Heart left ventricle (tissue), 16 donors: ENCODE results near the gene MSI2. TPM values are rescaled to one million over a fixed set of nuclear protein-coding genes. Genes with fewer than 3 reads are reported as not detected.

Experiments used
- ATAC-seq, 4 donors: fragments of 200-7000 bp; cut with Tn5 transposase; one replicate each; pipeline ENCODE4 v1.9.1; 2020 to 2022; ENCODE audit warnings: moderate library complexity in 4 of 4, mild to moderate bottlenecking in 3 of 4, moderate number of reproducible peaks in 1 of 4
- DNase-seq, 5 donors: peaks; one replicate each; pipeline ENCODE4 v3.0.0-alpha.2; 2020
- H3K27ac ChIP-seq, 12 donors: fragments of 200-600 bp; sonication (generic) in 4 of 12; one replicate each; pipeline versions ENCODE4 v1.5.0 to v1.8.0; 2016 to 2022; ENCODE audit warnings: mild to moderate bottlenecking in 2 of 12
- H3K27me3 ChIP-seq, 9 donors: fragments of 200-600 bp; sonication (generic) in 2 of 9; one replicate each; pipeline versions ENCODE4 v1.5.1 to v1.8.0; 2016 to 2022; ENCODE audit warnings: mild to moderate bottlenecking in 3 of 9
- H3K36me3 ChIP-seq, 9 donors: fragments of 200-600 bp; sonication (generic) in 2 of 9; one replicate each; pipeline versions ENCODE4 v1.5.0 to v1.8.0; 2018 to 2022; ENCODE audit warnings: mild to moderate bottlenecking in 2 of 9
- H3K4me1 ChIP-seq, 12 donors: fragments of 200-600 bp; sonication (generic) in 4 of 12; one replicate each; pipeline versions ENCODE4 v1.5.0 to v1.8.0; 2016 to 2022; ENCODE audit warnings: mild to moderate bottlenecking in 3 of 12
- H3K4me3 ChIP-seq, 12 donors: fragments of 200-600 bp; sonication (generic) in 4 of 12; one replicate each; pipeline versions ENCODE4 v1.5.0 to v1.8.0; 2017 to 2022; ENCODE audit warnings: mild to moderate bottlenecking in 9 of 12, moderate library complexity in 4 of 12
- H3K9me3 ChIP-seq, 12 donors: fragments of 200-600 bp; sonication (generic) in 4 of 12; one replicate each; pipeline versions ENCODE4 v1.5.0 to v1.8.0; 2016 to 2022; ENCODE audit warnings: mild to moderate bottlenecking in 1 of 12
- POLR2A ChIP-seq, 2 donors: fragments of 450-650 bp; IDR thresholded peaks; one replicate each; pipeline ENCODE4 v1.6.1; 2017; ENCODE audit warnings: antibody characterized with exemption in 2 of 2, mild to moderate bottlenecking in 2 of 2, moderate library complexity in 2 of 2
- WGBS, 4 donors: extraction: QIAGEN DNeasy Blood & Tissue Kit in 2 of 4; methylation state at CpG; one replicate each; pipeline versions ENCODE4 v1.1.5 to v1.1.7; 2013 to 2018; 5-methylcytosine and 5-hydroxymethylcytosine counted together
- intact Hi-C, 10 donors: fragments of 100-400 bp; cut with DNase I; formaldehyde crosslinking; loops; one replicate each; pipeline versions ENCODE4 v1.11.1 to v1.14.2; 2022
- polyA plus RNA-seq, 2 donors: library from polyadenylated mRNA; stranded (reverse); fragments of 200-250 nt; gene quantifications; one replicate each; pipeline ENCODE4 v1.2.3, GENCODE V29; 2013
- total RNA-seq, 9 donors: library from RNA; depleted of rRNA in 2 of 9; stranded (reverse); fragments of >200 nt in 2 of 9; fragmentation: NEBNext Ultra II Directional in 3 of 9; extraction: Animal tissue kit (Norgen Biotek cat#: 25700) in 3 of 9; gene quantifications; one replicate each; pipeline versions ENCODE4 v1.1.0 to v1.2.4, GENCODE V29; 2016 to 2023
- TF ChIP-seq, protein P1 (sequence below), 12 donors: fragments of 200-600 bp; sonication (generic) in 4 of 12; IDR thresholded peaks; one replicate each; pipeline versions ENCODE4 v1.5.0 to v1.8.0; 2018 to 2022; ENCODE audit warnings: antibody characterized with exemption in 12 of 12, mild to moderate bottlenecking in 5 of 12
- donor health status: ischemic (EF 13 %, LVEDD 7.1; RV severe dilation, severe dysfunction).
- donor health status: healthy with polysubstance abuse.
- donor health status: DM: no; HTN: yes; CAD: no.
- donor health status: DM: no; HTN: no; CAD: no.
- donor health status: ischemic (EF 25% LVEDD 6.9; RV normal size, moderate dysfunction).
- donor health status: ischemic (EF 25% LVEDD 5.7; RV mildly dilated, moderate dysfunction).
- donor health status: healthy.
- donor health status: DM: yes; HTN: yes; CAD: no.
- donor health status: ischemic (EF 35%, LVEDD 5.7; RV mildly dilated, moderate dysfunction).
- donor health status: nonischemic (EF 11% LVEDD 7.7; RV severe dilation, severe dysfunction).
- donor health status: DM: yes; HTN: yes; CAD: no.
- donor health status: PGD.
- donor health status: ischemic (EF 29% LVEDD 5.4; RV normal size, mild dysfunction).
- donor health status: nonischemic (EF 23%, LVEDD 6.1; RV moderate dilation, normal function).

Gene MSI2
- total and polyA plus RNA-seq, 11 donors, result 35.9 to 120 (median 104) TPM

GRCh38 chr17:57259306-57259705 lies 3.0 kb downstream of the MSI2 start:
- H3K9me3 ChIP-seq, result no peaks in the 10 kb centered on the region
- peaks cover 0 to 46% (median 26%) of the 10 kb centered on the region in 9 donors for H3K36me3 ChIP-seq
- H3K27me3 ChIP-seq, result no peaks in the 10 kb centered on the region
- WGBS, 4 donors, result 78 to 91% (median 81%) methylated on average over 3 of the region's 3 CpGs
- peak overlapping the region in 2 of 12 donors; percentile 95 to 99 for H3K27ac ChIP-seq
- intact Hi-C loops, result loop anchor here in 4 of 10 donors (5.0 to 10.0 kb wide), 8 partner anchors 65 to 573 kb away; no protein-coding TSS in a partner anchor
- H3K4me3 ChIP-seq, result peak overlapping the region in 2 of 12 donors; percentile 93 to 98
- no peak for DNase-seq
- ATAC-seq, result no peak
- H3K4me1 ChIP-seq, result peaks cover 0 to 56% (median 22%) of the 10 kb centered on the region in 12 donors
- TF ChIP-seq, protein P1, sequence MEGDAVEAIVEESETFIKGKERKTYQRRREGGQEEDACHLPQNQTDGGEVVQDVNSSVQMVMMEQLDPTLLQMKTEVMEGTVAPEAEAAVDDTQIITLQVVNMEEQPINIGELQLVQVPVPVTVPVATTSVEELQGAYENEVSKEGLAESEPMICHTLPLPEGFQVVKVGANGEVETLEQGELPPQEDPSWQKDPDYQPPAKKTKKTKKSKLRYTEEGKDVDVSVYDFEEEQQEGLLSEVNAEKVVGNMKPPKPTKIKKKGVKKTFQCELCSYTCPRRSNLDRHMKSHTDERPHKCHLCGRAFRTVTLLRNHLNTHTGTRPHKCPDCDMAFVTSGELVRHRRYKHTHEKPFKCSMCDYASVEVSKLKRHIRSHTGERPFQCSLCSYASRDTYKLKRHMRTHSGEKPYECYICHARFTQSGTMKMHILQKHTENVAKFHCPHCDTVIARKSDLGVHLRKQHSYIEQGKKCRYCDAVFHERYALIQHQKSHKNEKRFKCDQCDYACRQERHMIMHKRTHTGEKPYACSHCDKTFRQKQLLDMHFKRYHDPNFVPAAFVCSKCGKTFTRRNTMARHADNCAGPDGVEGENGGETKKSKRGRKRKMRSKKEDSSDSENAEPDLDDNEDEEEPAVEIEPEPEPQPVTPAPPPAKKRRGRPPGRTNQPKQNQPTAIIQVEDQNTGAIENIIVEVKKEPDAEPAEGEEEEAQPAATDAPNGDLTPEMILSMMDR (IDR thresholded peaks at IDR 0.05), result no peak
- no peak for TF ChIP-seq POLR2A (IDR thresholded peaks at IDR 0.05)

DNA sequence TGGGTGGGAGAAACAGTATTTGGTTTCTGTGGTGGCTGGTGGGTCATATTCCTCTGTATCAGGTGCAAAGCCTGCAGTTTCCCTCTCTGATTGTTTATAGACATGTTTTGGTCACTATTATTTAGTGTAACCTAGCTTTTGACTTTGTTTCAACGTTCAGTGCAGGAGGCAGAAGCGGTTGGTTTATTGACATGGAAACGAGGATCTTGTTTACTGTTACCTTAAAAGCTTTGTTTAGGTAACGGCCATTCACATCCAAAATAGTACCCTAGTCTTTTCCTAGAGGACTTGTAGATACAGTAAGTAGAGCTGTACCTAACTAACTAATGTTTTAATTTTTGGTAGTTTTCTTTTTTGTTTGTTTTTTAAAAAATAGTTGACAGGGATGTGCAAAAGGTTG lies 3.5 kb downstream of the MSI2 start:
- DNase-seq, result no peak
- Histone ChIP-seq H3K4me1 (peaks cover 0 to 56% (median 22%) of the 10 kb centered on the region in 12 donors), H3K27ac (peak overlapping the region in 1 of 12 donors; percentile 99), H3K9me3 (no peaks in the 10 kb centered on the region), H3K27me3 (no peaks in the 10 kb centered on the region), H3K4me3 (no peak overlapping the region), H3K36me3 (peaks cover 0 to 50% (median 26%) of the 10 kb centered on the region in 9 donors)
- WGBS, 4 donors, result 41 to 63% (median 58%) methylated on average over 4 of the region's 4 CpGs
- intact Hi-C loops, result loop anchor here in 4 of 10 donors (5.0 to 10.0 kb wide), 9 partner anchors 65 to 572 kb away; no protein-coding TSS in a partner anchor
- ATAC-seq, result no peak
- no peak for TF ChIP-seq POLR2A (IDR thresholded peaks at IDR 0.05)
- TF ChIP-seq, protein P1 (IDR thresholded peaks at IDR 0.05), result no peak

GRCh38 chr17:57260325-57261083 lies 4.2 kb downstream of the MSI2 start:
- no peak for TF ChIP-seq POLR2A (IDR thresholded peaks at IDR 0.05)
- TF ChIP-seq, protein P1 (IDR thresholded peaks at IDR 0.05), result no peak
- H3K9me3 ChIP-seq, result no peaks in the 10 kb centered on the region
- peaks cover 0 to 51% (median 22%) of the 10 kb centered on the region in 12 donors for H3K4me1 ChIP-seq
- peaks cover 0 to 57% (median 29%) of the 10 kb centered on the region in 9 donors for H3K36me3 ChIP-seq
- no peak overlapping the region for H3K4me3 ChIP-seq
- WGBS, 4 donors, result 58 to 74% (median 70%) methylated on average over 7 of the region's 7 CpGs
- H3K27me3 ChIP-seq, result no peaks in the 10 kb centered on the region
- intact Hi-C loops, result loop anchor here in 1 of 10 donors (10.0 kb wide), 1 partner anchor 334 kb away; no protein-coding TSS in a partner anchor
- DNase-seq (no peak), ATAC-seq (no peak)
- no peak overlapping the region for H3K27ac ChIP-seq

- Histone ChIP-seq H3K27ac (no peak overlapping the region), H3K4me1 (peaks cover 0 to 47% (median 21%) of the 10 kb centered on the region in 12 donors), H3K9me3 (no peaks in the 10 kb centered on the region), H3K36me3 (peaks cover 0 to 63% (median 35%) of the 10 kb centered on the region in 9 donors), H3K4me3 (no peak overlapping the region), H3K27me3 (no peaks in the 10 kb centered on the region)
- intact Hi-C loops, result loop anchor here in 1 of 10 donors (10.0 kb wide), 1 partner anchor 334 kb away; no protein-coding TSS in a partner anchor
- ATAC-seq, result no peak
- DNase-seq, result no peak
- TF ChIP-seq, protein P1 (IDR thresholded peaks at IDR 0.05), result no peak
- TF ChIP-seq POLR2A (IDR thresholded peaks at IDR 0.05), result no peak
- 63 to 72% (median 67%) methylated on average over 4 of the region's 4 CpGs for WGBS, 4 donors
Measured at GRCh38 chr17:57261084-57261461, 4.8 kb downstream of the MSI2 start.
